T47D (cell line): ENCODE data around the gene ITPR2.

ENCODE experiments used
- DNase-seq, 2 experiments: peaks; one replicate each; pipeline versions ENCODE4 v3.0.0 to v3.0.0-alpha.2; 2011 to 2012; ENCODE audit warnings: low read depth in 1 of 2, low spot score in 1 of 2
- JUND ChIP-seq: IDR thresholded peaks from 2 replicates; pipeline ENCODE4 v1.6.1; 2012; ENCODE audit warnings: low read depth
- in situ Hi-C: cut with HindIII; loops from 2 replicates; pipeline ENCODE4 v1.10.0; 2016; ENCODE audit warnings: low sequenced_read_pairs, low pct_unique_long_range_greater_than_20kb

Gene ITPR2

DNA sequence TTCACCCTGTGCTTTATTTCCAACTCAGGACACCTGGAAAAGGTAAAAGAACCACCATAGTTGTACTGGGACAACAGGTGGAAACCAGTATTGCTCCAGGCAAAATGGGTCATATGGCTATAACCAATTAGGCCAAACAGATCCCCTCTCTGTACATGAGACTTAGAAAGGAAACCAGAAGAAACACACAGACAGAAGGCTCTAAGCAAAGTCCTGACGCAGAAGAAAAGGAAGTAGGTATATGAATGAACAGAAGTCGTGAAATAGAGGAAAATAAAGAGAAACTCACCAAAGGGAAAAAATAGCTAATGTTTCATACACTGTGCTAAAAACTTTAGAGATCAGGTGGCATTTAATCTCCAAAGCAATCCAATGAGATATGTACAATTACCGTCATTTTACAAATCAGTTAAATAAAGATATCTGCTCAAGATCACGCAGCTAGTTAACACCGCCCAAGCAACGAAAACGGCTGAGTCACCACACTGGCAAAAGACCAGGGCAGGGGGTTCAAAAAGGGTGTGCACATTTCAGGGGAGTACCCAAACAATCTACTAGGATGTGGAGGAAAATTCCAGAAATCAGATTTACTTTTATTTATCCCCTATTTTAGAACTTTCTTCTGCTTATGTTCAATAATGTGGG, 82.3 kb downstream of the ITPR2 start:
- in situ Hi-C loops, result no loop called here
- no peak for DNase-seq
- no peak for TF ChIP-seq JUND

DNA sequence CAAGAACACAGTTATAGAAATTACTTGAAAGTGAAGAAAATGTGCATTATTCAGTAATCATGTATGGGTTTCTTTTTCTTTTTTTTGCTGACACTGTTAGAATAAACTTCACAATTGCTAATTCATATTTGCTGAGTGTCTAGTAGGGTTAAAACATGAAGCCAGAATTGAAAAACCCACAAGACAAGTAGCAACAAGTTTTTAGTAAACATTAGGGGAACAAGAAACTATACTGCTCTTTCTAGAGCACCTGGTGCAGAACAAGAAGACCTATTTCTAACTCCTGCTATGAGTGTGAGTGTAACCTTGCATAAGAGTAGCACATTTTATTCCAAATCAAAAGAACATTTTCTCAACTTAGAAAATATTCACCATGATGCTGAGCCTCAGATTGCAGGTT, 83.2 kb downstream of the ITPR2 start:
- peak in 1 of 2 experiments; percentile 26 for DNase-seq
- in situ Hi-C loops, result no loop called here
- TF ChIP-seq JUND, result no peak

DNA sequence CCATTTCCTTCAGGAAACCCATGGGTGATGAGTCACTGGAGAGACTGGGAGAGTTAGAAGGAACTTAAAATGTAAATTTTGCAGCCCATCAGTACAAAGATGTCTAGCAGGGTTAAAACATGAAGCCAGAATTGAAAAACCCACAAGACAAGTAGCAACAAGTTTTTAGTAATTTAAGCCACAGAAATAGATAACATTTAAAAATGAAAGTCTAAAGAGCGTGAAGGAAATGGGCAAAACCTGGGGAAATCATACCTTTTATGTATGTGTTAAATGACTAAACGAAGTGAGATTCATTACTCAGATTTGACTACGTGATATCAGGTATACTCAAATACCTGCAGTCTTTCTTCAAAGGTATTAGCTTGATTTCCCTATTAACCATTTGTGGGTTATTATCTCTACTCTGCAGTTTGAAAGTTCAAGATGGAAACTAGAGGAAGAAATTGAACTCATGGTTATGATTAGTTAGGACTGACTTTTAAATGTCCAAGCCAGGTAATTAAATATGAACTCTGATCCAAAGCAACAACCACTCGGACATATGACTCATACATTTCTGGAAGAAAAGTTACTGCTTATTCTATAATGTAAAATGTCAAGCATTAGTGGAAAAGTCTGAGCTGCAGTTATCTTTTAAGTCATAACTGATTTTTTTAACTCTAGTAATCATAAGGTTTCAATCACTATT, 84.1 kb downstream of the ITPR2 start:
- DNase-seq, result no peak
- in situ Hi-C loops, result no loop called here
- no peak for TF ChIP-seq JUND

DNA sequence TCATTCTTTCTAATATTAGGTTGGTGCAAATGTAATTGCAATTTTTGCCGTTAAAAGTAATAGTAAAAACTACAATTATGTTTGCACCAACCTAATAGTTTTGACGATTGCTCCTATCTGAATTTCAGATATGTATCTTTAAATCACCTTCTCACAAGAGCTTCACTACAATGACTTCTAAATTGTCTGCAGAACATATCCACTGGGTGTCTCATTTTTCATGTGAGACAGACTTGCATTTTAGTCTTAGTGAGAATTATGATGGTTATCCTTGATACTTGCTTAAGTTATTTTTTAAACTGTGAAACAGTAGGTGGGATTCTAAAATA, 84.6 kb downstream of the ITPR2 start:
- no peak for TF ChIP-seq JUND

DNA sequence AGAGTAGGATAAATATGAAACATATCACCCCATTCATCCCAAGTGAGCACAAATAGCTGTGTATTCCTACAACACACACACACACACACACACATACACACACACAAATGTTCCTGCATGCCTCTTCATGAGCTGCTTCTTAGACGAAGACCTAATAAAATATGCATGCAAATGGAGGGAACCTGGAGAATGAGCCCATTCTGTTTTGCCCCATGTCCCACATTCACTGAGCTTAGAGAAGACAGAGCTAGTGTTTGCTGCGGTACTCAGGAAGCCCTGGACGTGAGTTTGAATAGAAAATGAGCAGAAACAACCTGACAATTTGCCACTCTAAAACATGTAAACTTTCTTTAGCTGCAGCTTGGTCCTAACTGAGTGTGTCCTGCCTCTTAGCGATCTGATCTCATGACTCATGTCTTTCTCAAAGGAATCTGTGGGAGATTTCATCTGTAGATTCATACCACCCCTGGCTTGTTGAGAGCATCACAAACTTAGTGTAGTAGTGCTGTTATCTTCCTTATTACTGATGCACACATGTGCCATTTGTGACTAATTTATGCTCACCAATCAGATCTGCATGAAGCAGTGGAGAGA, 86.8 kb downstream of the ITPR2 start:
- no peak for DNase-seq
- no peak for TF ChIP-seq JUND
- in situ Hi-C loops, result no loop called here

More for the DNA sequence above, 84.6 kb downstream of the ITPR2 start:
- in situ Hi-C loops, result no loop called here
- no peak for DNase-seq

DNA sequence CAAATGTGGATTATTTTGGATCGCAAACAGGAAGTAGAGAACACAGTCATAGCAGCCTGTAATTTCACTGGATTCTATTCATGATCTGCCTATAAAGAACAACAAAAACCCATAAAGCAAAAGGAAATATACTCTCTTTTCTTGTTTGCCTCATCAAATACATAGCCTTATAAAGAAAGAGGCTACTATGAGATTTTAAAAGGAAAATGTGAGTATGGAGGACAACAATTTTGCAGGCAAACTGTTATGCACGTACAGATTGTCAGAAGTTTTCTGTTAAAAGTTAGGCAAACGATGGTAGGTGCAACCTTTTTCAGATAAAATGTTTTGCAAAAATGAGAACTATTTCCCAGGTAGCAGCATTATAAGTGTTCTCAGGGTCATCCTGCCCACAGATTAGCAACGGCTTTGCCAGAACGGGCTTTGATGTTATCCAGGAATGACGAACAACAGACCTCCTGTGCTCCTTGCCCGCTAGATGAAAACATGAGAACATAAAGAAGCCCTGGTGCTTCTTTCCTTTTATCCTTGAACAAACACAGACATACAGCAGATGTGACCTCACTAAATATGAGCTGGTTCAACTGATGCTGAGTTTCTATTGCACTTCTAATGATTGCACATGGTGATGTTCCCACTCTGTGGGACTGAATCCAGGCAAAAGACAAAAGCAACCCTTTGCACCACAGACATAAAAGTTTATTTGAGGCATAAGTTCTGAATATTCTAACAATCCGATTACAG, 88.1 kb downstream of the ITPR2 start:
- in situ Hi-C loops, result no loop called here
- no peak for TF ChIP-seq JUND

DNA sequence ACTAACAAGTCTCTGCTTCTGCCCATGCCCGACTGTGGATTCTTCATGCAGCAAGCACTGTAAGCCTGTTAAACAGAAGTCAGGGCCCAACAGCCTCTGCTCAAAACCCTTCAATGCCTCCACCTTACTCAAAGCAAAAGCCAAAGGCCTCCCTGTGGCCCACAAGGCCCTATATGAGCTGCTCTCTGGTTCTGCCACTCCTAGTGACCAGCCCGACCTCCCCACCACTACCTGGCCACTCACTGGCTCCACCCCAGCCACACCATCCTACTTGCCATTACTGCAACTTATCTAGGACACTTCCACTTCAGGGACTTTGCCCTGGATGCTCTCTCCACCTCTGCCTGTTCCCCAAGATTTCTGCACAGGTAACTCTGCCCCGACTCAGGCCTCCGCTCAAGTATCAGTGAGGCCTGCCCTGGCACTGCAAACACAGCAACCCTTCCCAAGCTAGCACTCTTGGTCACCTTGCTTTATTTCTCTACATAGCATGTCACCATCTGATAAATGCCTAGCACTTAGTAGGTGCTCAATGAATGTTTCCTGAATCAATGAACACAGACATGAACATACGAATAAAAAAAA, 88.9 kb downstream of the ITPR2 start:
- in situ Hi-C loops, result no loop called here
- DNase-seq, result no peak
- TF ChIP-seq JUND, result no peak

More for the DNA sequence above, 88.1 kb downstream of the ITPR2 start:
- no peak for DNase-seq

DNA sequence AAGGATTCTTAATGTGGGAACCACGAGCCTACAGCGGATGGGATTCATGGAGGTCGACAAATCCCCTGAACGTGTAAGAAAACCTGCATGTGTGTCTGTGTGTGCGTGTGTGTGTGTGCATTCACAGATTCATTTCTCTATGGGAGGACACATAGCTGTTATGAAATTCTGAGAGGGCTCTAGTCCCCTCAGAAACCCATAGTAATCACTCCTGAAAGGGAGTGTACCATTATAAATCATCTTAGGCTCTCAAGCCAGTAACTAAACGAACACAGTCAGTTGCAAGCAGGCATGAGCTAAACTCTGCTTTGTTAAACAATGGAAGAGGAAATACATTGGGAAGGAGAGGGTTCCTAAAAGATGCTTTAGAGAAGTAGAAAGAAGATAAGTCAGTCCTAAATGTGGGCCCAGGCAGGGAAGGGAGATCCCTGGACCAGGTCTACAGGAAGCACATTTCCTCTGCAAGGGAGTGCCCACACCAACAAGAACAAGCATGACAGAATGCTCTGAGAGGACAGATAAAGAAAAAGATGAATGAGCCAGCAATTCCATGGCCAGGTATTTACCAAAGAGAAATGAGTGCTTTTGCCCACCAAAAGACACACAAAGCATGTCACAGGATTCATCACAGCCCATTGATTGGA, 91.3 kb downstream of the ITPR2 start:
- in situ Hi-C loops, result no loop called here
- no peak for DNase-seq
- TF ChIP-seq JUND, result no peak

DNA sequence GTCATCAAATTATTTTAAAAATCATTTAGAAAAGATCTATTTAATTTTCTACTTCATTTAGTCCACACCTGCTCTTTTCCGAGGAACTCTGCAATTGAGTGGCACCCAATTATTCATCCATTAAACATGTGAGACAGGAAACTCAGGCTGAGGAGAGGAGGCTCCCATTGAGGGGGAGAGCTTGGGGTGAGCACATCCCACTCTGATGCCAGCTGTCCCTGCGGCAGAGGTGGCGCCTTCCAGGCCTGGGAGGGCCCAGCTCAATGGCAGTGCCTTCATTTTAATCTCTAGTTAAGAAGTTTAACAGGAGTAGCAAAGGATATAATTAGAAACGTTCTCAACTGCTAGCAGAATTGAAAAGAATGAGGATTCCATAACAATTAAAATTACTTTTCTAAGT, 92.0 kb downstream of the ITPR2 start:
- DNase-seq, result no peak
- in situ Hi-C loops, result no loop called here

DNA sequence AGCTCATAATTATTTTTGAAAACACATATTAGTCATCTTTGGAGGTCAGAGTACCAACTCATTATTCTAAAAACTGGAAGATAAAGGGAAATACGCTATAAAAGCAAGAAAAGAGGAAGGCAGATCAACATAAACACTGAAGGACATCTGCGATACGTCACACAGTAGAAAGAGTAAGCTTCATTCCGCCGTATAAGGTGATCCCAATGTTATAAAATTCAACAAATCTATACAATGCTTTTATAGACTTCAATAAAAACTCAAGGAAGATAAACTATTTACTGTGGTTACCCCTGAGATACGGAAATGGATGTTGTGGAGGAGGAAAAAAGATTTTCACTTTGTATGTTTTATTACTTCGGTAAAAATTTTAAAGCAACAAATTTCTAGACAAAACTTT, 92.6 kb downstream of the ITPR2 start:
- DNase-seq, result no peak
- in situ Hi-C loops, result no loop called here
- no peak for TF ChIP-seq JUND

More for the DNA sequence above, 92.0 kb downstream of the ITPR2 start:
- TF ChIP-seq JUND, result no peak

DNA sequence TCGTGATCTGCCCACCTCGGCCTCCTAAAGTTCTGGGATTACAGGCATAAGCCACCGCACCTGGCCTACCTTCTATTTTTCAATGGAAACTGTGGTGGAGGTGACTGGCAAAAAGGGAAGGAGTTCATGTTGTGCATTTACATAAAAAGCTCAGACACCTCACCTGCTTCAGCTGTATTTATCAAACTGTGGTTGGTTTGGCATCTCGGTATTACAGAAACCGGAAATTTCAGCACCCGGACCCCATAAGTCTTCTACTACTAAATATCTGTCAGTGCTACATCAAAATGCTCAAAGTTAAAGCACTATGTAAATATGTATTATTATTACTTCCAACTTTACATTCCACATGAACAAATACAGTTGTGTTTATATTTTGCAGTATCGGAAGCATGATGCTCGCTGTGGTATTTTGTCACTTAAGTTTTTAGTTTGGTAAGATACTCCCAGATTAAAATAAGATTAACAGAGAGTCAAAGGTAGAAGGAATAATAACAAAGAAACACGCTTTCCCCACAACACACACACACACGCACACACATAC, 95.4 kb downstream of the ITPR2 start:
- no peak for TF ChIP-seq JUND
- in situ Hi-C loops, result no loop called here
- no peak for DNase-seq

DNA sequence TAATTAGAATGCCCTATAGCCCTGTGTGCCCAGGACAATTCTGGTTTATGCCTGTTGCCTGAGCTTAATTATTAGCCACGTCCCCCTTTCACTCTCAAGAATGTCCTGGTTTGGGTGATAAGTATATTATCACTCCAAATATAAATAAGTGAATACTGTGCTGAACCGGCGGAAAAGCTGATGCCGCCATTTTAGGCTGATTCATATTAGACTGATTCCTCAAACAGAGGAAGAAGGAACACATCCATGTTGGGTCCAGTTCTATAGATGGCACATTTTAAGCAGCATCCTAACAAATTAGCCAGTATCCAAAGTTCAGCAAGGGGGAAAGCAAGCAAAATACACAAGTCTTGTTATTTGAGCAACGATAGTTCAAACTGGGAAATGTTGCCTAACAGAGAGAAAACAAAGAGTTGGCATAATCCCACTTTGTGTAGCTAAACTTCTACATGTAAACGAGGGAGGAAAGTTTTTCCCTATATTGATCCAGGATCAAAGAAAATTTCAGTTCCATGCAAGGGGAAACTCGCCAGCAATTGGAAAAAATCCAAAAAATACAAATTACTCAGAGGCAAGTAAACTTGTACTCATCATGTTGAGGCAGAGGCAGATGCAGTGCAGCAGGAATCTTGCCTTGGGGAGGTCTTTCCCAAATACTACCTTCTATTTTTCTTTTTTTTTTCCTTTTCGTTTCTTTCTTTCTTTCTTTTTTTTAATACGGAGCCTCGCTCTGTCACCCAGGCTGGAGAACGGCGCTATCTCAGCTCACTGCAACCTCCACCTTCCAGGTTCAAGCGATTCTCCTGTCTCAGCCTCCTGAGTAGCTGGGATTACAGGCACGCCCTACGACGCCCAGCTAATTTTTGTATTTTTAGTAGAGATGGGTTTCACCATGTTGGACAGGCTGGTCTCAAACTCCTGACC, 96.2 kb downstream of the ITPR2 start:
- in situ Hi-C loops, result no loop called here
- TF ChIP-seq JUND, result no peak
- no peak for DNase-seq
